ENCODE measurements around the gene BEND5. TPM values are rescaled to one million over a fixed set of nuclear protein-coding genes. Genes with fewer than 3 reads are reported as not detected.

BEND5 gene
- total and polyA plus RNA-seq, 2 donors (not counting 1 experiment from before 2014, with no cell fraction given): 0.39 TPM; not detected in 1

GRCh38 chr1:48760857-48761256 lies 15.8 kb downstream of the BEND5 start:
- DNase-seq (ENCODE audit: low read depth in 2 of 2): no peak
- Histone ChIP-seq H3K4me1 (ENCODE audit: control insufficient read depth, extremely low read depth, insufficient read depth, low read length) (no peaks in the 10 kb centered on the region), H4K20me1 (ENCODE audit: control insufficient read depth, extremely low read depth, insufficient read depth, low read length) (no peaks in the 10 kb centered on the region), H3K9me3 (ENCODE audit: control insufficient read depth, insufficient read depth, low read depth, low read length) (no peaks in the 10 kb centered on the region), H3K27ac (ENCODE audit: insufficient read depth, low read length) (no peak overlapping the region), H3K4me2 (ENCODE audit: extremely low read depth, insufficient read depth, low read length) (no peak overlapping the region), H3K4me3 (replicated peaks in 1 of 4; ENCODE audit: control extremely low read depth in 1 of 4, insufficient read depth in 1 of 4, low read depth in 3 of 4, low read length in 4 of 4) (no peak overlapping the region), H3K79me2 (ENCODE audit: control insufficient read depth, insufficient read depth, low read length) (no peaks in the 10 kb centered on the region), H2AFZ (ENCODE audit: low read length) (no peak overlapping the region), H3K36me3 (ENCODE audit: control insufficient read depth, insufficient read depth, low read length) (no peaks in the 10 kb centered on the region), H3K27me3 (ENCODE audit: control insufficient read depth, insufficient read depth, low read length) (no peaks in the 10 kb centered on the region), H3K9ac (ENCODE audit: insufficient read depth, low read length) (no peak overlapping the region)
- TF ChIP-seq CTCF (conservative IDR thresholded peaks at IDR 0.05 in 1 of 2, IDR thresholded peaks at IDR 0.05 in 1 of 2; ENCODE audit: low read depth in 1 of 2, low read length in 2 of 2): no peak
- TF ChIP-seq EZH2 (IDR thresholded peaks at IDR 0.05; ENCODE audit: low read length, missing control alignments): no peak

GRCh38 chr1:48758976-48759375 lies 17.7 kb downstream of the BEND5 start:
- Histone ChIP-seq H3K4me2 (ENCODE audit: extremely low read depth, insufficient read depth, low read length) (no peak overlapping the region), H3K9ac (ENCODE audit: insufficient read depth, low read length) (no peak overlapping the region), H3K4me3 (replicated peaks in 1 of 4; ENCODE audit: control extremely low read depth in 1 of 4, insufficient read depth in 1 of 4, low read depth in 3 of 4, low read length in 4 of 4) (no peak overlapping the region), H3K27ac (ENCODE audit: insufficient read depth, low read length) (no peak overlapping the region), H4K20me1 (ENCODE audit: control insufficient read depth, extremely low read depth, insufficient read depth, low read length) (no peaks in the 10 kb centered on the region), H3K4me1 (ENCODE audit: control insufficient read depth, extremely low read depth, insufficient read depth, low read length) (no peaks in the 10 kb centered on the region), H3K36me3 (ENCODE audit: control insufficient read depth, insufficient read depth, low read length) (no peaks in the 10 kb centered on the region), H3K9me3 (ENCODE audit: control insufficient read depth, insufficient read depth, low read depth, low read length) (no peaks in the 10 kb centered on the region), H3K79me2 (ENCODE audit: control insufficient read depth, insufficient read depth, low read length) (no peaks in the 10 kb centered on the region), H3K27me3 (ENCODE audit: control insufficient read depth, insufficient read depth, low read length) (no peaks in the 10 kb centered on the region), H2AFZ (ENCODE audit: low read length) (no peak overlapping the region)
- no peak for TF ChIP-seq CTCF (conservative IDR thresholded peaks at IDR 0.05 in 1 of 2, IDR thresholded peaks at IDR 0.05 in 1 of 2; ENCODE audit: low read depth in 1 of 2, low read length in 2 of 2)
- TF ChIP-seq EZH2 (IDR thresholded peaks at IDR 0.05; ENCODE audit: low read length, missing control alignments): no peak
- no peak for DNase-seq (ENCODE audit: low read depth in 2 of 2)

GRCh38 chr1:48757363-48757762 lies 19.3 kb downstream of the BEND5 start:
- TF ChIP-seq CTCF (conservative IDR thresholded peaks at IDR 0.05 in 1 of 2, IDR thresholded peaks at IDR 0.05 in 1 of 2; ENCODE audit: low read depth in 1 of 2, low read length in 2 of 2) (no peak), EZH2 (IDR thresholded peaks at IDR 0.05; ENCODE audit: low read length, missing control alignments) (no peak)
- no peak overlapping the region for H2AFZ ChIP-seq (ENCODE audit: low read length)
- H3K9me3 ChIP-seq (ENCODE audit: control insufficient read depth, insufficient read depth, low read depth, low read length): no peaks in the 10 kb centered on the region
- H3K79me2 ChIP-seq (ENCODE audit: control insufficient read depth, insufficient read depth, low read length): no peaks in the 10 kb centered on the region
- no peak overlapping the region for H3K27ac ChIP-seq (ENCODE audit: insufficient read depth, low read length)
- no peak overlapping the region for H3K4me2 ChIP-seq (ENCODE audit: extremely low read depth, insufficient read depth, low read length)
- H3K27me3 ChIP-seq (ENCODE audit: control insufficient read depth, insufficient read depth, low read length): no peaks in the 10 kb centered on the region
- no peaks in the 10 kb centered on the region for H4K20me1 ChIP-seq (ENCODE audit: control insufficient read depth, extremely low read depth, insufficient read depth, low read length)
- no peaks in the 10 kb centered on the region for H3K4me1 ChIP-seq (ENCODE audit: control insufficient read depth, extremely low read depth, insufficient read depth, low read length)
- H3K9ac ChIP-seq (ENCODE audit: insufficient read depth, low read length): no peak overlapping the region
- no peak for DNase-seq (ENCODE audit: low read depth in 2 of 2)
- no peak overlapping the region for H3K4me3 ChIP-seq (replicated peaks in 1 of 4; ENCODE audit: control extremely low read depth in 1 of 4, insufficient read depth in 1 of 4, low read depth in 3 of 4, low read length in 4 of 4)
- no peaks in the 10 kb centered on the region for H3K36me3 ChIP-seq (ENCODE audit: control insufficient read depth, insufficient read depth, low read length)

Measured in fibroblast of lung (primary cell).